HEK293 (cell line): ENCODE data around the gene CA10.

Experiments
- CTCF ChIA-PET: fragments of 350-600 bp; formaldehyde crosslinking; extraction: SDS; loops from one replicate; lab custom pipeline; 2021; ENCODE audit warnings: antibody characterized with exemption; lab: Yijun Ruan, JAX
- POLR2A ChIA-PET: fragments of 300-600 bp; formaldehyde crosslinking; extraction: SDS; loops from one replicate; lab custom pipeline; 2020; ENCODE audit warnings: antibody characterized with exemption, inconsistent platforms; lab: Yijun Ruan, JAX
- H3K27ac ChIP-seq: fragments of 200-500 bp; sonication (Bioruptor generic); 2 replicates; pipeline ENCODE4 v1.5.1; 2014; ENCODE audit warnings: low read depth, low read length, control low read depth, inconsistent platforms; ENCODE audit errors: extremely low read depth
- H3K36me3 ChIP-seq, 2 experiments: fragments of 200-500 bp in 1 of 2; sonication (Bioruptor generic) in 1 of 2; 1 replicate in 1 of 2; 2 replicates in 1 of 2; pipeline ENCODE4 v1.5.1; 2014 to 2017; ENCODE audit warnings: inconsistent platforms in 2 of 2, low read length in 2 of 2; ENCODE audit not compliant: control insufficient read depth in 2 of 2, insufficient read depth in 1 of 2
- H3K4me1 ChIP-seq: fragments of 200-500 bp; sonication (Bioruptor generic); 2 replicates; pipeline ENCODE4 v1.5.1; 2014; ENCODE audit warnings: mild to moderate bottlenecking, low read length, inconsistent platforms; ENCODE audit not compliant: control insufficient read depth, insufficient read depth
- H3K4me3 ChIP-seq: 2 replicates; pipeline ENCODE4 v1.5.1; 2011; ENCODE audit warnings: low read depth, mild to moderate bottlenecking, control low read depth, low read length, moderate library complexity
- H3K9me3 ChIP-seq: fragments of 200-500 bp; sonication (Bioruptor generic); 2 replicates; pipeline ENCODE4 v1.5.1; 2014; ENCODE audit warnings: low read depth, low read length, inconsistent platforms; ENCODE audit not compliant: control insufficient read depth, insufficient read depth
- BCL11A ChIP-seq: fragments of 450-650 bp; formaldehyde crosslinking; IDR thresholded peaks from 2 replicates; pipeline ENCODE4 v1.5.1; 2016; ENCODE audit warnings: low read depth, missing biosample characterization, missing genetic modification characterization
- HOXA7 ChIP-seq: sonication (generic); formaldehyde crosslinking; IDR thresholded peaks from 2 replicates; pipeline ENCODE4 v1.8.1; 2022; ENCODE audit warnings: missing genetic modification reagents, borderline replicate concordance
- HOXD13 ChIP-seq: sonication (generic); formaldehyde crosslinking; IDR thresholded peaks from 2 replicates; pipeline ENCODE4 v1.8.0; 2022; ENCODE audit warnings: missing genetic modification reagents, borderline replicate concordance
- MYNN ChIP-seq: fragments of 450-650 bp; formaldehyde crosslinking; IDR thresholded peaks from 2 replicates; pipeline ENCODE4 v1.5.1; 2016; ENCODE audit warnings: missing biosample characterization, missing genetic modification characterization, borderline replicate concordance
- RBAK ChIP-seq: fragments of 450-650 bp; formaldehyde crosslinking; IDR thresholded peaks from 2 replicates; pipeline ENCODE4 v1.5.1; 2016; ENCODE audit warnings: missing biosample characterization, missing genetic modification characterization
- ZIC2 ChIP-seq: fragments of 450-650 bp; formaldehyde crosslinking; IDR thresholded peaks from 2 replicates; pipeline ENCODE4 v1.5.1; 2016; ENCODE audit warnings: missing biosample characterization, missing genetic modification characterization
- ZNF211 ChIP-seq: fragments of 450-650 bp; formaldehyde crosslinking; IDR thresholded peaks from 2 replicates; pipeline ENCODE4 v1.5.1; 2016; ENCODE audit warnings: low read depth, missing biosample characterization, missing genetic modification characterization
- ZNF274 ChIP-seq, 2 experiments: fragments of 200-500 bp in 1 of 2; fragments of 450-650 bp in 1 of 2; sonication (Bioruptor generic) in 1 of 2; formaldehyde crosslinking in 1 of 2; IDR thresholded peaks; 2 replicates each; pipeline versions ENCODE4 v1.5.1 to v1.6.1; 2014 to 2016; ENCODE audit warnings: borderline replicate concordance in 1 of 2, inconsistent platforms in 1 of 2, low read length in 1 of 2, missing biosample characterization in 1 of 2, missing genetic modification characterization in 1 of 2
- ZNF335 ChIP-seq: fragments of 450-650 bp; formaldehyde crosslinking; conservative IDR thresholded peaks from 2 replicates; pipeline ENCODE4 v1.5.1; 2016; ENCODE audit warnings: missing biosample characterization, missing genetic modification characterization
- ZNF366 ChIP-seq: fragments of 450-650 bp; formaldehyde crosslinking; conservative IDR thresholded peaks from 2 replicates; pipeline ENCODE4 v1.5.1; 2016; ENCODE audit warnings: missing biosample characterization, missing genetic modification characterization
- ZNF391 ChIP-seq: fragments of 450-650 bp; formaldehyde crosslinking; IDR thresholded peaks from 2 replicates; pipeline ENCODE4 v1.5.1; 2016; ENCODE audit warnings: low read depth, missing biosample characterization, missing genetic modification characterization, borderline replicate concordance
- ZNF48 ChIP-seq: fragments of 450-650 bp; formaldehyde crosslinking; IDR thresholded peaks from 2 replicates; pipeline ENCODE4 v1.5.1; 2016; ENCODE audit warnings: missing biosample characterization, missing genetic modification characterization
- ZNF560 ChIP-seq: fragments of 450-650 bp; formaldehyde crosslinking; IDR thresholded peaks from 2 replicates; pipeline ENCODE4 v1.5.1; 2017; ENCODE audit warnings: missing biosample characterization, missing genetic modification characterization, borderline replicate concordance
- ZNF791 ChIP-seq: fragments of 450-650 bp; formaldehyde crosslinking; IDR thresholded peaks from 2 replicates; pipeline ENCODE4 v1.5.1; 2016; ENCODE audit warnings: missing biosample characterization, missing genetic modification characterization
- ZSCAN16 ChIP-seq: fragments of 450-650 bp; formaldehyde crosslinking; IDR thresholded peaks from 2 replicates; pipeline ENCODE4 v1.5.1; 2016; ENCODE audit warnings: missing biosample characterization, missing genetic modification characterization
- TF ChIP-seq, protein P1 (sequence below): fragments of 450-650 bp; formaldehyde crosslinking; IDR thresholded peaks from 2 replicates; pipeline ENCODE4 v1.5.0; 2017; ENCODE audit warnings: missing biosample characterization, missing genetic modification characterization, borderline replicate concordance
- TF ChIP-seq, protein P2 (sequence below): fragments of 450-650 bp; formaldehyde crosslinking; IDR thresholded peaks from 2 replicates; pipeline ENCODE4 v1.5.1; 2016; ENCODE audit warnings: missing biosample characterization, missing genetic modification characterization
- TF ChIP-seq, protein P3 (sequence below): fragments of 450-650 bp; formaldehyde crosslinking; conservative IDR thresholded peaks from 2 replicates; pipeline ENCODE4 v1.5.1; 2016; ENCODE audit warnings: low read depth, missing biosample characterization, missing genetic modification characterization
- TF ChIP-seq, protein P4 (sequence below): fragments of 450-650 bp; formaldehyde crosslinking; IDR thresholded peaks from 2 replicates; pipeline ENCODE4 v1.5.1; 2017; ENCODE audit warnings: missing biosample characterization, missing genetic modification characterization

The CA10 gene

DNA sequence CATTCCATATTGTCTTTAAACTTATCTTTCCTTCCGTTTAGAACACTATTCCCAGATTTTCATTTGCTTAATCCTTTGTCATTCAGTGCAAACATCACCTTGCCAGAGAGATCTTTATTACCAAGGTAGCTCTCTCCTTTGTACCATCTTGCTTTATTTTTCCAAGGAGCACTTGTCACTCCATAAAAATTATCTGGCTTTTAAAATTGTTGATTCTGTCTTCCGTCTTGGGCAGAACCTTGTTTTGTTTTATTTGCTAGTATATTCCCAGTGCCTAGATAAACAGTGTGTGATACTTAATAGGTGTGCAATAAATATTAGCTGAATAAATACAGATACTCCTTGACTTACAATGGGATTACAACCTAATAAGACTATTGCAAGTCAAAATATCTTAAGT is 570.5 kb downstream of the CA10 start (continued):
- TF ChIP-seq, protein P1, sequence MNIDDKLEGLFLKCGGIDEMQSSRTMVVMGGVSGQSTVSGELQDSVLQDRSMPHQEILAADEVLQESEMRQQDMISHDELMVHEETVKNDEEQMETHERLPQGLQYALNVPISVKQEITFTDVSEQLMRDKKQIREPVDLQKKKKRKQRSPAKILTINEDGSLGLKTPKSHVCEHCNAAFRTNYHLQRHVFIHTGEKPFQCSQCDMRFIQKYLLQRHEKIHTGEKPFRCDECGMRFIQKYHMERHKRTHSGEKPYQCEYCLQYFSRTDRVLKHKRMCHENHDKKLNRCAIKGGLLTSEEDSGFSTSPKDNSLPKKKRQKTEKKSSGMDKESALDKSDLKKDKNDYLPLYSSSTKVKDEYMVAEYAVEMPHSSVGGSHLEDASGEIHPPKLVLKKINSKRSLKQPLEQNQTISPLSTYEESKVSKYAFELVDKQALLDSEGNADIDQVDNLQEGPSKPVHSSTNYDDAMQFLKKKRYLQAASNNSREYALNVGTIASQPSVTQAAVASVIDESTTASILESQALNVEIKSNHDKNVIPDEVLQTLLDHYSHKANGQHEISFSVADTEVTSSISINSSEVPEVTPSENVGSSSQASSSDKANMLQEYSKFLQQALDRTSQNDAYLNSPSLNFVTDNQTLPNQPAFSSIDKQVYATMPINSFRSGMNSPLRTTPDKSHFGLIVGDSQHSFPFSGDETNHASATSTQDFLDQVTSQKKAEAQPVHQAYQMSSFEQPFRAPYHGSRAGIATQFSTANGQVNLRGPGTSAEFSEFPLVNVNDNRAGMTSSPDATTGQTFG (tag by site-specific recombination) = no peak
- TF ChIP-seq HOXD13 (CRISPR knock-in tag) (no peak), RBAK (tag by site-specific recombination) (no peak), ZNF335 (tag by site-specific recombination) (no peak), ZNF274 (IDR thresholded peaks at IDR 0.05; ENCODE audit: low read length) (no peak), ZNF274 (tag by site-specific recombination; IDR thresholded peaks at IDR 0.05; ENCODE audit: borderline replicate concordance) (no peak), ZNF560 (no peak), ZNF391 (tag by site-specific recombination) (no peak)
- TF ChIP-seq, protein P2, sequence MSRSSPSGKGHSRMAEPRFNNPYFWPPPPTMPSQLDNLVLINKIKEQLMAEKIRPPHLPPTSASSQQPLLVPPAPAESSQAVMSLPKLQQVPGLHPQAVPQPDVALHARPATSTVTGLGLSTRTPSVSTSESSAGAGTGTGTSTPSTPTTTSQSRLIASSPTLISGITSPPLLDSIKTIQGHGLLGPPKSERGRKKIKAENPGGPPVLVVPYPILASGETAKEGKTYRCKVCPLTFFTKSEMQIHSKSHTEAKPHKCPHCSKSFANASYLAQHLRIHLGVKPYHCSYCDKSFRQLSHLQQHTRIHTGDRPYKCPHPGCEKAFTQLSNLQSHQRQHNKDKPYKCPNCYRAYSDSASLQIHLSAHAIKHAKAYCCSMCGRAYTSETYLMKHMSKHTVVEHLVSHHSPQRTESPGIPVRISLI (tag by site-specific recombination) = no peak
- TF ChIP-seq, all 188 proteins: peak for 0

DNA sequence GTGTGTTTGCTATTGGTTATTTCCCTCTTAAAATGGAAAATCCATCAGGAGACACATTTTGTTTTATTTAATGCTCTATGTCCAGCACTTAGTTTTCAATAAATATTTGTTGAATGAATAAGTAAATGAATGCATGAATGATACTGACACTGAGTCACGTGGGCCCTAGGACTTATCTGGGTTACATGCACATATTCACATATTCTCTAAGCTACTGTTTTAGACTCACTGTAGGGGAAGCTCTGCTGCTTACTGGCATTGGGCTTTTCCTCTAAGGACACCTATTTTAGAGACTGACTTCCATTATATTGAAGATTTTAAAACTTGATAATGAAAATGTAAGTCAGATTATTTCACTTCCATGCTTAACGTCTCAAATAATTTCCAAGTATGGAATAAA is 571.0 kb downstream of the CA10 start:
- Histone ChIP-seq H3K27ac (no peak overlapping the region), H3K4me1 (no peaks in the 10 kb centered on the region), H3K36me3 (no peaks in the 10 kb centered on the region), H3K4me3 (no peak overlapping the region), H3K9me3 (peaks cover 2% of the 10 kb centered on the region; the same call in 1 of the 2 replicates)
- TF ChIP-seq ZNF211 (tag by site-specific recombination) = no peak
- no peak for TF ChIP-seq ZIC2 (tag by site-specific recombination)
- no peak for TF ChIP-seq HOXA7
- TF ChIP-seq ZSCAN16 (tag by site-specific recombination) = no peak
- TF ChIP-seq MYNN (tag by site-specific recombination) = no peak
- TF ChIP-seq, protein P3, sequence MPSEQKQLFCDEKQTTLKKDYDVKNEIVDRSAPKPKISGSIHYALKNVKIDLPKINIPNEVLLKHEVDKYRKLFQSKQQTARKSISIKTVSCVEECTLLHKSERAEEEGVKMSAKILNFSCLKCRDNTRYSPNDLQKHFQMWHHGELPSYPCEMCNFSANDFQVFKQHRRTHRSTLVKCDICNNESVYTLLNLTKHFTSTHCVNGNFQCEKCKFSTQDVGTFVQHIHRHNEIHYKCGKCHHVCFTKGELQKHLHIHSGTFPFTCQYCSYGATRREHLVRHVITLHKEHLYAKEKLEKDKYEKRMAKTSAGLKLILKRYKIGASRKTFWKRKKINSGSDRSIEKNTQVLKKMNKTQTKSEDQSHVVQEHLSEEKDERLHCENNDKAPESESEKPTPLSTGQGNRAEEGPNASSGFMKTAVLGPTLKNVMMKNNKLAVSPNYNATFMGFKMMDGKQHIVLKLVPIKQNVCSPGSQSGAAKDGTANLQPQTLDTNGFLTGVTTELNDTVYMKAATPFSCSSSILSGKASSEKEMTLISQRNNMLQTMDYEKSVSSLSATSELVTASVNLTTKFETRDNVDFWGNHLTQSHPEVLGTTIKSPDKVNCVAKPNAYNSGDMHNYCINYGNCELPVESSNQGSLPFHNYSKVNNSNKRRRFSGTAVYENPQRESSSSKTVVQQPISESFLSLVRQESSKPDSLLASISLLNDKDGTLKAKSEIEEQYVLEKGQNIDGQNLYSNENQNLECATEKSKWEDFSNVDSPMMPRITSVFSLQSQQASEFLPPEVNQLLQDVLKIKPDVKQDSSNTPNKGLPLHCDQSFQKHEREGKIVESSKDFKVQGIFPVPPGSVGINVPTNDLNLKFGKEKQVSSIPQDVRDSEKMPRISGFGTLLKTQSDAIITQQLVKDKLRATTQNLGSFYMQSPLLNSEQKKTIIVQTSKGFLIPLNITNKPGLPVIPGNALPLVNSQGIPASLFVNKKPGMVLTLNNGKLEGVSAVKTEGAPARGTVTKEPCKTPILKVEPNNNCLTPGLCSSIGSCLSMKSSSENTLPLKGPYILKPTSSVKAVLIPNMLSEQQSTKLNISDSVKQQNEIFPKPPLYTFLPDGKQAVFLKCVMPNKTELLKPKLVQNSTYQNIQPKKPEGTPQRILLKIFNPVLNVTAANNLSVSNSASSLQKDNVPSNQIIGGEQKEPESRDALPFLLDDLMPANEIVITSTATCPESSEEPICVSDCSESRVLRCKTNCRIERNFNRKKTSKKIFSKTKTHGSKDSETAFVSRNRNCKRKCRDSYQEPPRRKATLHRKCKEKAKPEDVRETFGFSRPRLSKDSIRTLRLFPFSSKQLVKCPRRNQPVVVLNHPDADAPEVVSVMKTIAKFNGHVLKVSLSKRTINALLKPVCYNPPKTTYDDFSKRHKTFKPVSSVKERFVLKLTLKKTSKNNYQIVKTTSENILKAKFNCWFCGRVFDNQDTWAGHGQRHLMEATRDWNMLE = no peak
- no peak for TF ChIP-seq BCL11A (tag by site-specific recombination)
- no peak for TF ChIP-seq ZNF366 (tag by site-specific recombination)
- TF ChIP-seq ZNF48 = no peak
- TF ChIP-seq ZNF791 (tag by site-specific recombination) = no peak
- TF ChIP-seq, protein P4, sequence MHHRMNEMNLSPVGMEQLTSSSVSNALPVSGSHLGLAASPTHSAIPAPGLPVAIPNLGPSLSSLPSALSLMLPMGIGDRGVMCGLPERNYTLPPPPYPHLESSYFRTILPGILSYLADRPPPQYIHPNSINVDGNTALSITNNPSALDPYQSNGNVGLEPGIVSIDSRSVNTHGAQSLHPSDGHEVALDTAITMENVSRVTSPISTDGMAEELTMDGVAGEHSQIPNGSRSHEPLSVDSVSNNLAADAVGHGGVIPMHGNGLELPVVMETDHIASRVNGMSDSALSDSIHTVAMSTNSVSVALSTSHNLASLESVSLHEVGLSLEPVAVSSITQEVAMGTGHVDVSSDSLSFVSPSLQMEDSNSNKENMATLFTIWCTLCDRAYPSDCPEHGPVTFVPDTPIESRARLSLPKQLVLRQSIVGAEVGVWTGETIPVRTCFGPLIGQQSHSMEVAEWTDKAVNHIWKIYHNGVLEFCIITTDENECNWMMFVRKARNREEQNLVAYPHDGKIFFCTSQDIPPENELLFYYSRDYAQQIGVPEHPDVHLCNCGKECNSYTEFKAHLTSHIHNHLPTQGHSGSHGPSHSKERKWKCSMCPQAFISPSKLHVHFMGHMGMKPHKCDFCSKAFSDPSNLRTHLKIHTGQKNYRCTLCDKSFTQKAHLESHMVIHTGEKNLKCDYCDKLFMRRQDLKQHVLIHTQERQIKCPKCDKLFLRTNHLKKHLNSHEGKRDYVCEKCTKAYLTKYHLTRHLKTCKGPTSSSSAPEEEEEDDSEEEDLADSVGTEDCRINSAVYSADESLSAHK (tag by site-specific recombination) = no peak
- CTCF ChIA-PET = interaction anchor here (0.5 to 1.4 kb wide), 3 partner anchors 125 to 586 kb away, joined by 3 to 5 read pairs (median 4); no protein-coding TSS in a partner anchor
- POLR2A ChIA-PET = no interaction called here
